Trophoblast cell (in vitro differentiated cells and primary cell): ENCODE data around the gene GALNT8. TPM values are rescaled to one million over a fixed set of nuclear protein-coding genes. Genes with fewer than 3 reads are reported as not detected.

ENCODE experiments used
- DNase-seq, 2 donors: peaks; one replicate each; pipeline ENCODE4 v3.0.0-alpha.2; 2016
- H2AFZ ChIP-seq: 2 replicates; pipeline ENCODE4 v1.6.1; 2013; ENCODE audit warnings: low read length, moderate library complexity, mild to moderate bottlenecking; ENCODE audit not compliant: insufficient read depth, poor library complexity
- H2AK5ac ChIP-seq: 2 replicates; pipeline ENCODE4 v1.6.1; 2013; ENCODE audit warnings: mild to moderate bottlenecking, low read length
- H2BK120ac ChIP-seq: 2 replicates; pipeline ENCODE4 v1.6.1; 2013; ENCODE audit warnings: low read length, mild to moderate bottlenecking, moderate library complexity; ENCODE audit not compliant: insufficient read depth, poor library complexity
- H2BK12ac ChIP-seq: 2 replicates; pipeline ENCODE4 v1.6.1; 2013; ENCODE audit warnings: mild to moderate bottlenecking, low read length, moderate library complexity
- H2BK5ac ChIP-seq: 2 replicates; pipeline ENCODE4 v1.6.1; 2013; ENCODE audit warnings: low read length, low read depth, moderate library complexity, mild to moderate bottlenecking; ENCODE audit not compliant: poor library complexity
- H3K14ac ChIP-seq: 2 replicates; pipeline ENCODE4 v1.6.1; 2013; ENCODE audit warnings: mild to moderate bottlenecking, low read length
- H3K18ac ChIP-seq: 2 replicates; pipeline ENCODE4 v1.6.1; 2013; ENCODE audit warnings: mild to moderate bottlenecking, low read length
- H3K23ac ChIP-seq: 2 replicates; pipeline ENCODE4 v1.6.1; 2013; ENCODE audit warnings: low read length
- H3K27ac ChIP-seq: 2 replicates; pipeline ENCODE4 v1.5.1; 2013; ENCODE audit warnings: low read depth, mild to moderate bottlenecking, inconsistent platforms, low read length, moderate library complexity
- H3K27me3 ChIP-seq: 2 replicates; pipeline ENCODE4 v1.6.1; 2013; ENCODE audit warnings: inconsistent platforms, mild to moderate bottlenecking, low read length, moderate library complexity; ENCODE audit not compliant: insufficient read depth
- H3K36me3 ChIP-seq, 2 experiments: 1 replicate in 1 of 2; 2 replicates in 1 of 2; pipeline ENCODE4 v1.6.1; 2013; ENCODE audit warnings: low read length in 2 of 2, mild to moderate bottlenecking in 2 of 2, moderate library complexity in 1 of 2; ENCODE audit not compliant: insufficient read depth in 2 of 2, control insufficient read depth in 1 of 2
- H3K4ac ChIP-seq: 2 replicates; pipeline ENCODE4 v1.6.1; 2013; ENCODE audit warnings: low read depth, mild to moderate bottlenecking, low read length, moderate library complexity
- H3K4me1 ChIP-seq, 2 experiments: 1 replicate in 1 of 2; 2 replicates in 1 of 2; pipeline ENCODE4 v1.6.1; 2013; ENCODE audit warnings: low read length in 2 of 2, mild to moderate bottlenecking in 2 of 2, moderate library complexity in 1 of 2; ENCODE audit not compliant: insufficient read depth in 2 of 2, control insufficient read depth in 1 of 2
- H3K4me2 ChIP-seq: 2 replicates; pipeline ENCODE4 v1.6.1; 2013; ENCODE audit warnings: inconsistent platforms, mild to moderate bottlenecking, low read length, moderate library complexity
- H3K4me3 ChIP-seq: 2 replicates; pipeline ENCODE4 v1.5.1; 2013; ENCODE audit warnings: mild to moderate bottlenecking, low read depth, low read length, inconsistent platforms
- H3K79me1 ChIP-seq: one replicate; pipeline ENCODE4 v1.6.1; 2013; ENCODE audit warnings: low read length
- H3K79me2 ChIP-seq: 2 replicates; pipeline ENCODE4 v1.6.1; 2013; ENCODE audit warnings: low read length, mild to moderate bottlenecking; ENCODE audit not compliant: control insufficient read depth, insufficient read depth, poor library complexity
- H3K9ac ChIP-seq: 2 replicates; pipeline ENCODE4 v1.6.1; 2013; ENCODE audit warnings: mild to moderate bottlenecking, low read length
- H3K9me3 ChIP-seq: 2 replicates; pipeline ENCODE4 v1.6.1; 2013; ENCODE audit warnings: low read depth, mild to moderate bottlenecking, control low read depth, inconsistent platforms, low read length; ENCODE audit not compliant: insufficient read depth
- H4K12ac ChIP-seq: 2 replicates; pipeline ENCODE4 v1.6.1; 2013; ENCODE audit warnings: low read depth, mild to moderate bottlenecking, low read length, moderate library complexity
- H4K8ac ChIP-seq: 2 replicates; pipeline ENCODE4 v1.6.1; 2013; ENCODE audit warnings: low read depth, mild to moderate bottlenecking, low read length, moderate library complexity
- H4K91ac ChIP-seq: one replicate; pipeline ENCODE4 v1.6.1; 2013; ENCODE audit warnings: low read depth, mild to moderate bottlenecking, low read length, moderate library complexity
- WGBS: extraction: QIAGEN DNeasy Blood & Tissue Kit; methylation state at CpG from one replicate; pipeline ENCODE4 v1.1.7; 2013; ENCODE audit warnings: missing lambda C conversion rate; ENCODE audit not compliant: insufficient read length, insufficient coverage; ENCODE audit errors: extremely low coverage; 5-methylcytosine and 5-hydroxymethylcytosine counted together
- polyA plus RNA-seq: library from polyadenylated mRNA; stranded (reverse); fragments of 200-250 nt; gene quantifications from 2 replicates; pipeline ENCODE4 v1.2.3, GENCODE V29; 2013

The GALNT8 gene
- polyA plus RNA-seq: 0.43 and 0.62 TPM in 2 replicates

GRCh38 chr12:4719821-4720636 is at the start of gene GALNT8:
GALNT8 (plus strand) TSS chr12:4720400; CDS start chr12:4720678, 278 bp downstream.
- Histone ChIP-seq H4K12ac (no peak within 1 kb of the TSS), H3K18ac (no peak within 1 kb of the TSS), H3K4me3 (no peak within 1 kb of the TSS), H2AK5ac (no peak within 1 kb of the TSS), H2BK12ac (no peak within 1 kb of the TSS), H2BK120ac (no peak within 1 kb of the TSS), H3K14ac (no peak within 1 kb of the TSS), H3K79me1 (no peaks in the 10 kb centered on the region), H3K4me2 (no peak within 1 kb of the TSS), H4K8ac (no peak within 1 kb of the TSS), H3K23ac (peak within 1 kb of the TSS; percentile 43), H3K9ac (no peak within 1 kb of the TSS), H3K4me1 (peaks cover 0 to 3% of the 10 kb centered on the region in 2 experiments), H2BK5ac (no peak within 1 kb of the TSS), H4K91ac (no peak within 1 kb of the TSS), H3K4ac (no peak within 1 kb of the TSS), H3K79me2 (no peaks in the 10 kb centered on the region), H3K9me3 (no peaks in the 10 kb centered on the region), H3K36me3 (no peaks in the 10 kb centered on the region), H2AFZ (no peak within 1 kb of the TSS), H3K27ac (no peak within 1 kb of the TSS), H3K27me3 (no peaks in the 10 kb centered on the region)
- DNase-seq: no peak
- no CpG with 5 or more reads among the region's 18 CpGs for WGBS

- Histone ChIP-seq H3K9me3 (no peaks in the 10 kb centered on the region), H2AK5ac (no peak overlapping the region), H3K4me3 (no peak overlapping the region), H3K36me3 (peaks cover 7 to 10% of the 10 kb centered on the region in 2 experiments), H2BK5ac (no peak overlapping the region), H3K18ac (no peak overlapping the region), H3K27ac (no peak overlapping the region), H3K23ac (no peak overlapping the region), H3K79me1 (no peaks in the 10 kb centered on the region), H4K12ac (no peak overlapping the region), H4K91ac (no peak overlapping the region), H2AFZ (no peak overlapping the region), H2BK12ac (no peak overlapping the region), H4K8ac (no peak overlapping the region), H3K14ac (no peak overlapping the region), H2BK120ac (no peak overlapping the region), H3K4me2 (no peak overlapping the region), H3K79me2 (no peaks in the 10 kb centered on the region), H3K27me3 (no peaks in the 10 kb centered on the region), H3K4me1 (no peaks in the 10 kb centered on the region), H3K9ac (no peak overlapping the region), H3K4ac (no peak overlapping the region)
- DNase-seq: no peak
- WGBS: no CpG with 5 or more reads among the region's 2 CpGs
Observed at GRCh38 chr12:4679711-4680110, 40.5 kb upstream of the GALNT8 start.

- Histone ChIP-seq H2BK12ac (no peak overlapping the region), H3K79me2 (no peaks in the 10 kb centered on the region), H3K9me3 (no peaks in the 10 kb centered on the region), H3K36me3 (peaks cover 10 to 20% of the 10 kb centered on the region in 2 experiments), H3K79me1 (no peaks in the 10 kb centered on the region), H3K23ac (no peak overlapping the region), H3K4ac (no peak overlapping the region), H4K91ac (no peak overlapping the region), H3K27me3 (no peaks in the 10 kb centered on the region), H4K8ac (no peak overlapping the region), H2BK120ac (no peak overlapping the region), H3K4me2 (no peak overlapping the region), H2BK5ac (no peak overlapping the region), H3K27ac (no peak overlapping the region), H4K12ac (no peak overlapping the region), H2AK5ac (no peak overlapping the region), H3K14ac (no peak overlapping the region), H3K4me3 (no peak overlapping the region), H3K18ac (no peak overlapping the region), H2AFZ (no peak overlapping the region), H3K9ac (no peak overlapping the region), H3K4me1 (no peaks in the 10 kb centered on the region)
- WGBS: 100% methylated on average over 2 of the region's 3 CpGs
- DNase-seq: no peak
Observed at GRCh38 chr12:4681732-4682131, 38.5 kb upstream of the GALNT8 start.

GRCh38 chr12:4685317-4685716 is 34.9 kb upstream of the GALNT8 start:
- H4K12ac ChIP-seq: no peak overlapping the region
- no peak overlapping the region for H3K23ac ChIP-seq
- no peak for DNase-seq
- H3K18ac ChIP-seq: no peak overlapping the region
- WGBS: no CpG with 5 or more reads among the region's 8 CpGs
- H3K36me3 ChIP-seq: peaks cover 15 to 32% of the 10 kb centered on the region in 2 experiments
- no peak overlapping the region for H3K9ac ChIP-seq
- H3K79me1 ChIP-seq: no peaks in the 10 kb centered on the region
- H2BK120ac ChIP-seq: no peak overlapping the region
- no peaks in the 10 kb centered on the region for H3K4me1 ChIP-seq
- no peak overlapping the region for H2AK5ac ChIP-seq
- no peak overlapping the region for H2BK5ac ChIP-seq
- H3K9me3 ChIP-seq: no peaks in the 10 kb centered on the region
- no peaks in the 10 kb centered on the region for H3K79me2 ChIP-seq
- no peaks in the 10 kb centered on the region for H3K27me3 ChIP-seq
- no peak overlapping the region for H3K14ac ChIP-seq
- H2AFZ ChIP-seq: no peak overlapping the region
- no peak overlapping the region for H3K4ac ChIP-seq
- H4K91ac ChIP-seq: no peak overlapping the region
- no peak overlapping the region for H3K27ac ChIP-seq
- H3K4me2 ChIP-seq: no peak overlapping the region
- no peak overlapping the region for H4K8ac ChIP-seq
- no peak overlapping the region for H3K4me3 ChIP-seq
- no peak overlapping the region for H2BK12ac ChIP-seq
